ENCODE results near the gene PACS1. TPM values are rescaled to one million over a fixed set of nuclear protein-coding genes. Genes with fewer than 3 reads are reported as not detected.

The PACS1 gene
- total RNA-seq (2021; ENCODE audit: unreplicated experiment), result 91.8 TPM
- 106 TPM for polyA plus RNA-seq (2012; ENCODE audit: insufficient read length)
- percentile 87 among the genes with signal in this experiment for Bru-seq, nascent RNA
- BruChase-seq, experiment 1, labeled RNA remaining after a 2-hour chase, result percentile 84 among the genes with signal in this experiment
- BruChase-seq, experiment 2, labeled RNA remaining after a 6-hour chase, result percentile 87 among the genes with signal in this experiment
- long read RNA-seq, full-length matches to known transcripts, result 2 of 43 reads
- long read RNA-seq, partial matches to known transcripts, result 14 of 43 reads
- long read RNA-seq, other reads (novel, unspliced or antisense), result 27 of 43 reads

DNA sequence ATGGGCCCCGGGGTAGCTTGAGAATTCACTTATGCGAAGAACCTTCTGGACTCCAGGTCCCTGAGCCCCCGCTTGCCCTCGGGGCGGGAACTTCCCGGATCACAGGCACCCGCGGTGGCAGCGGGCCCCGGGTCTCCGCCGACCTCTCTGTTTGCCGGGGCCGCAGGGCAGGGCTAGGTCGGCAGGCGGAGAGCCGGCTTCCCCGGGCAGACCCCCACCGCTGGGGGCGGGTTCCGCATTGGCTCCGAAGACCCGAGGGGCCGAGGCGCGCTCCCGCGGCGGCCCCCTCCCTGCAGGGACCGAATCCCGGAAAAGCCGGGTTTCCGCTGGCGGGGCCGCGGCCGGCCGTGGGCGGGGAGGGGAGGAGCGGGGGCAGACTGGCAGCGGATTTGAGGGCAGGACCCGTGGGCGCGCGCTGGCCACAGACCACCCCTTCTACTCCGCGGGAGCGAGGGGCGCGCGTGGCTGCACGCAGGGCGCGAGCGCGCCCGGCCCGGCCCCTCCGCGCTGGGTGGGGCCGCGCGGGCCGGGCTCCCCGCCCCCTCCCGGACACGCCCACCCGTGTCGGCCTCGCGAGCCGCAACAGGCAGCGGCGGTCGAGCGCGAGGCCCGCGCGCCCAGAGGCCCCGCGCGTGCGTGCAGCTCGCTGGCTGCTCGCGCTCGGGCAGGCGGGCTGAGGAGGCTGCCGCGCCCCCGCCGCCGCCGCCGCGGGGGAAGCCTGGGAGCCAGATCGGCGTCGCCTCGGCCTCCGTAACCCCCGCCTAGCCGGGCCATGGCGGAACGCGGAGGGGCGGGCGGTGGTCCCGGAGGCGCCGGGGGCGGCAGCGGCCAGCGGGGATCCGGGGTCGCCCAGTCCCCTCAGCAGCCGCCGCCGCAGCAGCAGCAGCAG is at the start of gene PACS1:
Gene PACS1 (plus strand): TSS at position 558 of the 889 bp plus-strand sequence. CDS start 215 bp downstream, at position 773.
- CTCF ChIA-PET, result interaction anchor here (0.6 kb wide), 2 partner anchors 18 to 218 kb away, joined by 3 to 4 read pairs; no protein-coding TSS in a partner anchor
- peak; percentile 49; the same call in 1 of the 2 replicates for TF ChIP-seq TCF7L2 (IDR thresholded peaks at IDR 0.05; ENCODE audit: low read depth, low read length)
- peak; percentile 86 for TF ChIP-seq POLR2AphosphoS5 (IDR thresholded peaks at IDR 0.05; ENCODE audit: low read depth, low read length)
- peak; percentile 58; the same call in 1 of the 2 replicates for TF ChIP-seq SIN3A (IDR thresholded peaks at IDR 0.05; ENCODE audit: borderline replicate concordance, insufficient read depth, low read depth, low read length)
- TF ChIP-seq, protein P1, sequence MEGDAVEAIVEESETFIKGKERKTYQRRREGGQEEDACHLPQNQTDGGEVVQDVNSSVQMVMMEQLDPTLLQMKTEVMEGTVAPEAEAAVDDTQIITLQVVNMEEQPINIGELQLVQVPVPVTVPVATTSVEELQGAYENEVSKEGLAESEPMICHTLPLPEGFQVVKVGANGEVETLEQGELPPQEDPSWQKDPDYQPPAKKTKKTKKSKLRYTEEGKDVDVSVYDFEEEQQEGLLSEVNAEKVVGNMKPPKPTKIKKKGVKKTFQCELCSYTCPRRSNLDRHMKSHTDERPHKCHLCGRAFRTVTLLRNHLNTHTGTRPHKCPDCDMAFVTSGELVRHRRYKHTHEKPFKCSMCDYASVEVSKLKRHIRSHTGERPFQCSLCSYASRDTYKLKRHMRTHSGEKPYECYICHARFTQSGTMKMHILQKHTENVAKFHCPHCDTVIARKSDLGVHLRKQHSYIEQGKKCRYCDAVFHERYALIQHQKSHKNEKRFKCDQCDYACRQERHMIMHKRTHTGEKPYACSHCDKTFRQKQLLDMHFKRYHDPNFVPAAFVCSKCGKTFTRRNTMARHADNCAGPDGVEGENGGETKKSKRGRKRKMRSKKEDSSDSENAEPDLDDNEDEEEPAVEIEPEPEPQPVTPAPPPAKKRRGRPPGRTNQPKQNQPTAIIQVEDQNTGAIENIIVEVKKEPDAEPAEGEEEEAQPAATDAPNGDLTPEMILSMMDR (IDR thresholded peaks at IDR 0.05), result no peak
- in situ Hi-C loops (cut with HindIII; ENCODE audit: low pct_unique_long_range_greater_than_20kb, low sequenced_read_pairs), result no loop called here
- peak within 1 kb of the TSS; percentile 92 for H3K27ac ChIP-seq (ENCODE audit: low read length)
- POLR2A ChIA-PET, result no interaction called here
- H3K36me3 ChIP-seq (ENCODE audit: control insufficient read depth, insufficient read depth, low read length), result peaks cover 18% of the 10 kb centered on the region
- peak; percentile 84 for ATAC-seq
- H3K4me1 ChIP-seq (ENCODE audit: control insufficient read depth, insufficient read depth, low read length), result peaks cover 27% of the 10 kb centered on the region
- no peaks in the 10 kb centered on the region for H3K27me3 ChIP-seq (ENCODE audit: control insufficient read depth, insufficient read depth, low read length)
- no TSS peak for BruUV-seq (replicated peaks)
- no peak for DNase-seq (ENCODE audit: low read depth, low spot score)
- intact Hi-C loops (cut with micrococcal nuclease; ENCODE audit: unreplicated experiment), result no loop called here
- H3K4me3 ChIP-seq (ENCODE audit: low read depth in 2 of 2, low read length in 2 of 2), result peak within 1 kb of the TSS; percentile 73 to 79
- no peaks in the 10 kb centered on the region for H3K9me3 ChIP-seq (ENCODE audit: control insufficient read depth, insufficient read depth, low read depth, low read length)

DNA sequence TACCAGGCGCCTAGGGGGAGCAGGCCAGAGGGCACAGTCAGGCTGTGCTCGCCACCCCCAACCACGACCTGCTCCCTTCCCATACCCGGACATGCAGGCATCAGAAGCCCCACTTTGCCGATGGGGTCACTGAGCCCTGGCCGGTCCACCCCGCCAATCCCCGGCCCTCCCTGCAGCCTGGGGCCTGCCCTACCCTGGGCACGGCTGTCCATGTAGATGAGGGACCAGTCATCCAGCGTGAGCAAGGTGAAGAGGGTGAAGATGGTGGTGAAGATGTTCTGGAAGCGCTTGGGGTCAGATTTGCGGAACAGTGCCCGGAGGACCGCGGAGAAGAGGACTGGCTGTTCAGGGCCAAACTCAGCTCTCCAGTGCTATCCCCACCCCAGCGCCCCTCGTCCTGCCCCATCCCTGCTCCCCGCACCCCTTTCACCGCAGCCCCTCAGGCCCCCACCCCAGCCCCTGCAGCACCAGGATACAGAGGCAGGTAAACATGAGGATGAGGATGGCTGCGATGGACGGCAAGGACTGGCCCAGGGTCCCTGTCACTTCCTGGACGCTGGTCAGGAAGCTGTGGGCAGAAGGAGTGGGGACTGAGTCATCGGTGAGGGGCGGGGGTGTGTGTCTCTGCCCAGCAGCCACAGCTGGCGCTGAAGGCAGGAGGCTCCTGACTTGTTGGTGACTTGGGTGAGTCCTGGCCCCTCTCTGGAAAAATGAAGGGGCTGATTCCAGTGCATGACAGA is 49.3 kb upstream of the PACS1 start:
- Histone ChIP-seq H3K27ac (ENCODE audit: low read length) (peak overlapping the region; percentile 5; the same call in 1 of the 2 replicates), H3K27me3 (ENCODE audit: control insufficient read depth, insufficient read depth, low read length) (no peaks in the 10 kb centered on the region), H3K9me3 (ENCODE audit: control insufficient read depth, insufficient read depth, low read depth, low read length) (no peaks in the 10 kb centered on the region), H3K4me1 (ENCODE audit: control insufficient read depth, insufficient read depth, low read length) (peaks cover 17% of the 10 kb centered on the region), H3K4me3 (ENCODE audit: low read depth in 2 of 2, low read length in 2 of 2) (no peak overlapping the region), H3K36me3 (ENCODE audit: control insufficient read depth, insufficient read depth, low read length) (no peaks in the 10 kb centered on the region)
- ATAC-seq (peak; percentile 78), DNase-seq (ENCODE audit: low read depth, low spot score) (no peak)
- no peak for TF ChIP-seq SIN3A (IDR thresholded peaks at IDR 0.05; ENCODE audit: borderline replicate concordance, insufficient read depth, low read depth, low read length)
- no peak for TF ChIP-seq POLR2AphosphoS5 (IDR thresholded peaks at IDR 0.05; ENCODE audit: low read depth, low read length)
- TF ChIP-seq, protein P2, sequence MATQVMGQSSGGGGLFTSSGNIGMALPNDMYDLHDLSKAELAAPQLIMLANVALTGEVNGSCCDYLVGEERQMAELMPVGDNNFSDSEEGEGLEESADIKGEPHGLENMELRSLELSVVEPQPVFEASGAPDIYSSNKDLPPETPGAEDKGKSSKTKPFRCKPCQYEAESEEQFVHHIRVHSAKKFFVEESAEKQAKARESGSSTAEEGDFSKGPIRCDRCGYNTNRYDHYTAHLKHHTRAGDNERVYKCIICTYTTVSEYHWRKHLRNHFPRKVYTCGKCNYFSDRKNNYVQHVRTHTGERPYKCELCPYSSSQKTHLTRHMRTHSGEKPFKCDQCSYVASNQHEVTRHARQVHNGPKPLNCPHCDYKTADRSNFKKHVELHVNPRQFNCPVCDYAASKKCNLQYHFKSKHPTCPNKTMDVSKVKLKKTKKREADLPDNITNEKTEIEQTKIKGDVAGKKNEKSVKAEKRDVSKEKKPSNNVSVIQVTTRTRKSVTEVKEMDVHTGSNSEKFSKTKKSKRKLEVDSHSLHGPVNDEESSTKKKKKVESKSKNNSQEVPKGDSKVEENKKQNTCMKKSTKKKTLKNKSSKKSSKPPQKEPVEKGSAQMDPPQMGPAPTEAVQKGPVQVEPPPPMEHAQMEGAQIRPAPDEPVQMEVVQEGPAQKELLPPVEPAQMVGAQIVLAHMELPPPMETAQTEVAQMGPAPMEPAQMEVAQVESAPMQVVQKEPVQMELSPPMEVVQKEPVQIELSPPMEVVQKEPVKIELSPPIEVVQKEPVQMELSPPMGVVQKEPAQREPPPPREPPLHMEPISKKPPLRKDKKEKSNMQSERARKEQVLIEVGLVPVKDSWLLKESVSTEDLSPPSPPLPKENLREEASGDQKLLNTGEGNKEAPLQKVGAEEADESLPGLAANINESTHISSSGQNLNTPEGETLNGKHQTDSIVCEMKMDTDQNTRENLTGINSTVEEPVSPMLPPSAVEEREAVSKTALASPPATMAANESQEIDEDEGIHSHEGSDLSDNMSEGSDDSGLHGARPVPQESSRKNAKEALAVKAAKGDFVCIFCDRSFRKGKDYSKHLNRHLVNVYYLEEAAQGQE (IDR thresholded peaks at IDR 0.05; ENCODE audit: insufficient read depth in 1 of 2, low read depth in 2 of 2, low read length in 1 of 2), result no peak
- TF ChIP-seq TCF7L2 (IDR thresholded peaks at IDR 0.05; ENCODE audit: low read depth, low read length), result no peak
- TF ChIP-seq, protein P1 (IDR thresholded peaks at IDR 0.05), result no peak
- ChIA-PET POLR2A (no interaction called here), CTCF (interaction anchor here (1.6 kb wide), 1 partner anchor 136 kb away, joined by 5 read pairs; no protein-coding TSS in a partner anchor)
- in situ Hi-C loops (cut with HindIII; ENCODE audit: low pct_unique_long_range_greater_than_20kb, low sequenced_read_pairs), result no loop called here
- intact Hi-C loops (cut with micrococcal nuclease; ENCODE audit: unreplicated experiment), result no loop called here
- BruUV-seq (replicated peaks), result no TSS peak

Data from Panc1 (cell line).